Fibroblast of skin of abdomen (primary cell): ENCODE data around the gene GPR137B. TPM values are rescaled to one million over a fixed set of nuclear protein-coding genes. Genes with fewer than 3 reads are reported as not detected.

Experiments used
- DNase-seq: peaks from one replicate; pipeline ENCODE4 v3.0.0-alpha.2; 2013
- polyA plus RNA-seq, 2 experiments: library from polyadenylated mRNA; unstranded; fragments of 120-200 nt; gene quantifications; one replicate each; pipeline ENCODE4 v1.2.1, GENCODE V29; 2013; ENCODE audit not compliant: insufficient read length in 2 of 2

GPR137B gene, protein sequence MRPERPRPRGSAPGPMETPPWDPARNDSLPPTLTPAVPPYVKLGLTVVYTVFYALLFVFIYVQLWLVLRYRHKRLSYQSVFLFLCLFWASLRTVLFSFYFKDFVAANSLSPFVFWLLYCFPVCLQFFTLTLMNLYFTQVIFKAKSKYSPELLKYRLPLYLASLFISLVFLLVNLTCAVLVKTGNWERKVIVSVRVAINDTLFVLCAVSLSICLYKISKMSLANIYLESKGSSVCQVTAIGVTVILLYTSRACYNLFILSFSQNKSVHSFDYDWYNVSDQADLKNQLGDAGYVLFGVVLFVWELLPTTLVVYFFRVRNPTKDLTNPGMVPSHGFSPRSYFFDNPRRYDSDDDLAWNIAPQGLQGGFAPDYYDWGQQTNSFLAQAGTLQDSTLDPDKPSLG
- 13.5 TPM for polyA plus RNA-seq (2013, experiment 1 of 2; ENCODE audit: insufficient read length)
- polyA plus RNA-seq (2013, experiment 2 of 2; ENCODE audit: insufficient read length): 11.6 TPM

GRCh38 chr1:236142253-236143103 is at the start of gene GPR137B:
Gene GPR137B (plus strand): TSS chr1:236142539. CDS start chr1:236142623, 84 bp downstream.
- peak; percentile 53 for DNase-seq

- DNase-seq: no peak
These were observed 49.4 kb upstream of the GPR137B start for GRCh38 chr1:236092899-236093298.

DNA sequence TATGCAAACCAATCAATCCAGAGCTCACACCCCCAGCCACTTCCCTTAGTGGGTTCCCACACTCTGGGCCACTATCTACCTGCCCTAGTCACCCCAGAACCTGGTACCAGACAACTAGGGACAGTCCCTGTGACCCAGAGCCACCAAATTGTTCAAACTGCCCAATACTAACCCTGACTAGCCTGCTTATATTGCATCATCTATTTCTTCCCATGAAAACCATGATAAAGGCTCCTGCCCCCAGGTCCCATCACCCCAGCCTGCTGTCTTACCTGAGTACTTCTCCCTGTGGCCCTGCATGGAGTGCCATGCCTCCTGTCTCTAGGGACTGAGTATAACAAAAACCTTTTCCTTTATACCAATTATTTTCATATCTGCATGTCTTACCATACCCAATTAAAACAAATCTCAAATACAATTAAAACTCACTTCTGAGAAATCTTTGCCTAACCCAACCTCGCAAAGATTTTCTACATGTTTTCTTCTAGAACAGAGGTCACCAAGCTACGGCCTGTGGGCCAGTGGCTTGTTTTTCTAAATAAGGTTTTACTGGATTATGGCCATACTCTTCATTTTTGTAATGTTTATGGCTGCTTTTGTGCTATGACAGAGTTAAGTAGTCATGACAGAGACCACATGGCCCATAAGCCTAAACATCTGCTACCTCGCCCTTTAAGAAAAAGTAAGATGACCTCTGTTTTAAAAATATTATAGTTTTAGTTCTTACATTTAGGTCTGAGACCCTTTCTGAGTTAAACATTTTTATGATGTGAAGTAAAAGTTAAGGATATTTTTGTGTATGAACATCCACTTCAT is 46.4 kb upstream of the GPR137B start:
- DNase-seq: no peak

- DNase-seq: peak; percentile 23
These were observed 45.5 kb upstream of the GPR137B start for GRCh38 chr1:236096660-236097482.

DNA sequence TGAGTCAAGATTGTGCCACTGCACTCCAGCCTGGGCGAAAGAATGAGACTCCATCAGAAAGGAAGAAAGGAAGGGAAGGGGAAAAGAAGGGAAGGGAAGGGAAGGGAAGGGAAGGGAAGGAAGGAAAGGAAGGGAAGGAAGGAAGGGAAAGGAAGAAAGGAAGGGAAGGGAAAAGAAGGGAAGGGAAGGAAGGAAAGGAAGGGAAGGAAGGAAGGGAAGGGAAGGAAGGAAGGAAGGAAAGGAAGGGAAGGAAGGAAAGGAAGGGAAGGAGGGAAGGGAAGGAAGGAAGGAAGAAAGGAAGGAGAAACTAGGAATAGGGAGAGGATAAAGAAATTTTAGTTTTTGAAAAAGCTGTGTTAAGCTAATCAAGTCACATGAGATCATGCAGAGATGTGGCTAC is 44.1 kb upstream of the GPR137B start:
- no peak for DNase-seq

DNA sequence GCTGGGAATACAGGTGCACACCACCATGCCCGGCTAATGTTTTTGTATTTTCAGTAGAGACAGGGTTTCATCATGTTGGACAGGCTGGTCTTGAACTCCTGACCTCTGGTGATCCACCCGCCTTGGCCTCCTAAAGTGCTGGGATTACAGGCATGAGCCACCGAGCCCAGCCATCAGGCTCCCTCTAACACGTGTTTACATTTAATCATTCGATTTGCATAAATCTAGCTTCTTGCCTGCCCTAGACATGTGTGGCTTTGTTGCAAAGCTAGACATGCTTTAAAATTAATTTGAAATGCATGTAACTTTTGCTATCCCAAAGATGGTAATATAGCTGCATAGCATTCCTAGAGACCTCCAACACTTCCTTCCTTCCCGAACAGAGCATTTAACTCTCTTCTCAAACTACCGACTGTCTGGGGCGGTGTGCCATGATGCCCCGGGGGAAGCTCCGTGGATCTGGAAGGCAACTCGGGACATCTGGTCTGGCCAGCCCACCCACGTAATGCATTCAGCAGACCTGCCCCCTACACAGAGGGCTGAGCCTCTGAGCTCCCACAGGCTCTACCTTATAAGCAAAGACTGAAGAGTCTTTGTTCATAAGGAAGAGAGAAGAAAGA is 42.9 kb upstream of the GPR137B start:
- DNase-seq: peak; percentile 82

GRCh38 chr1:236100799-236101198 is 41.5 kb upstream of the GPR137B start:
- DNase-seq: no peak

GRCh38 chr1:236101233-236102200 is 40.8 kb upstream of the GPR137B start:
- no peak for DNase-seq

DNA sequence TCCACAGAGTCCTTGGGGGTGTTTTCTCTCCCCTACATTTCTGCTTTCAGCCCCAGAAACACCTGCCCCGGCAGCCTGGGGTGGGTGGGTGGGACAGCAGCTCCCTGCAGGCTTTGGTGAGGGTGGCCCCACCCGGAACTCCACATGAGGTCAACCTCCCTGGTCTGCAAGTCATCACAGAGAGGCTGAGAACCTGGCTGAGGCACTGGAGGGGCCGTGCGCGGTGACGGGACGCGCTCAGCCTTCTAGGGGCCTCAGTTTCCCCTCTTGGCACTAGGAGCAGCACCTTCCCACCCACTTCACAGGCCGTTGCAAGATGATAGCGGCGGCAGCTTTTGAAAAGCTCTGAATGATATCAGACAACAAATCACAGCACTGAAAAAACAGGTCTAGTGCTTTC is 39.7 kb upstream of the GPR137B start:
- no peak for DNase-seq

DNA sequence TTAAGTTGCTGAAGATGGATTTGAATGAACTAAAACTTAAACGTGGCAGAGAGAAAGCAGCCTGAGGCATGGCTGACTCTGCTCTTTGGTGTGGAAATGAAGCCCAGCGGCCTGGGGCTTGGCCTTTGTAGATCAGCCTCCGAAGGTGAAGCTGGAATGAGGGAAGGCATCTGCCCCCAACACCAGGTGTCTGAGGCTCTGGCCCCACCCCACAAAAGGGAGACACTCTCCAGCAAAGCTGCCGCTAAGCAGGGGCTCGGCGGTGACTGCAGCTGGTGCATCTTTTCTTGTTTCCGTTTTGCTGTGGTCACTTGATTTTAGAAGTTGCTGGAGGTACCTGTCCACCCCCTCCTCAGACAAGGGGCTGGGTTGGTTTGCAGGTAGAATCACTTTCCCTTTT is 39.3 kb upstream of the GPR137B start:
- DNase-seq: no peak

DNA sequence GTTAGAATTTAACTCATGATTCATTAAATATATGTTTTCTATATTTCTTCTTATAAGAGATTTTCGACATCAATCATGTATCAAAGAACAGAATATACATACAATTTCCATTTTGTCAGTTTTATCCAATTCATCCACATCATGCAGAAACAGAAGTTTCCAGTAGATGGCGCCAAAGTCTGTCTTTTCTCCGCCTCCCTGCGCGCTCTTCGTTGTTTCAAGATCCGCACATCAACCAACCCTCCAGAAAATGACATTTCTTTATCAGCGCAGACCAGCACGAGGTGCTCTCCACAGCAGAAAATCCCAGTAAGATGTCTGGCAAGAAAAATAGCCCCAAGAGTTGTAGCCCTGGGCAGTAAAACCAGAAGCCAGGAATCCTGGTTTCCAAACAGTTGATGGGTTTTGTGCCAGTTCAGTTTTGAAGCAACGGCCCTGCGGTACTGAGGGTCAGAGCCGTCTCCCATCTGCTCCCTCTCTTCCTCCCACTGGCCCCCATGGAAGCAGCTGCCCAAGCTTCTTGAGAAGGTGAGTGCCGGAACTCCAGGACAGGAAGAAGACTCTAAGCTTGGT is 38.6 kb upstream of the GPR137B start:
- peak; percentile 52 for DNase-seq

DNA sequence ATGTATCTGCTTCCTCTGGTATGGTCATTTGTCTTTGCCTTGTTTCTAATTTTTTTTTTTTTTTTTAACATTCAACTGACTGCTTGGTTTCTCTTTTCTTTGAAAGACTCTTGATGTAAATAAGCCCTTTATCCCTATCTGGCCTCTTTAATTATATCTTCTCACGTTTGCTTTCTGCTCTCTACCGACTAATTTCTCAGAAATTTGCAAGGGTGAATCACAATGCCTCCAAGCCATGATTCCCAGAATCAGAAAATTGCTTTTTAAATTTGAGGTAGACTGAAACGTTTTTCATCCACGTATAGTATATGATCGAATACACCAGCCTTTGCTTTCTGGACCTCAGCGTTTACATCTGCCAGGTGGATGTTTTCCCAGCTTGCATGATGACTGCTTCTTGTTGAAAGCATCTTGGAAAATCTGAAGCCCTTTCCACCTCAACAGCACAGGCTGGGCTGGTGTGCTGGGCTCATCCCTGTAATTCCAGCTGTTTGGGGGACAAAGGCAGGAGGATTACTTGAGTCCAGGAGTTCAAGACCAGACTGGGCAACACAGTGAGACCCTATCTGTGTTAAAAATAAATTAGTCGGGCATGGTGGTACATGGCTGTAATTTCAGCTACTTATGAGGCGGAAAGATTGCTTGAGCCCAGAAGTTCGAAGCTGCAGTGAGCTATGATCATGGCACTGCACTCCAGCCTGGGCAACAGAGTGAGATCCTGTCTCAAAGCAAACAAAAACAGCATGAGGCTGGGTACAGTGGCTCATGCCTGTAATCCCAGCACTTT is 35.0 kb upstream of the GPR137B start:
- no peak for DNase-seq

DNA sequence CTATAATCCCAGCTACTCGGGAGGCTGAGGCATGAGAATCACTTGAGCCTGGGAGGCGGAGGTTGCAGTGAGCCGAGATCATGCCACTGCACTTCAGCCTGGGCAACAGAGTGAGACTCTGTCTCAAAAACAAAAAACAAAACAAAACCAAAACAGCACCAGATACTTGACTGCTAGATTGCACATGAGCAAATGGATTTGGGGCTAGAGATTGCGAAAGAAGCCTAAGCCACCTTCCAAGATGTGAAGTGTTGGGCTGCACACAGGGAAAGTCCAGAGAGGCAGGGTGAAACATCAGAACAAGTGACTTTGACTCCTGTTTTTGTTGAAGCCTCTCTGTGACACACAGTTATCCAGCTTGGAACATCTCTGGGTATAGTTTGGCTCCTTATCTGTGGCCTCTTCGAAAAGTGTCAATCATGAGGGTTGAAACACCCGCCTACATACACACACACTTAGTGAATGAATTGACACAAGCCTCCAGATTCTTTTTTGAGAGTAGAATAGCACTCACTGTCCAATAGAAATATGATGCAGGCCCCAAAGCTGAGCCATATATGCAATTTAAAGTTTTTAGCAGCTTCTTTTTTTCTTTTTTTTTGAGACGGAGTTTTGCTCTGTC is 34.2 kb upstream of the GPR137B start:
- no peak for DNase-seq

DNA sequence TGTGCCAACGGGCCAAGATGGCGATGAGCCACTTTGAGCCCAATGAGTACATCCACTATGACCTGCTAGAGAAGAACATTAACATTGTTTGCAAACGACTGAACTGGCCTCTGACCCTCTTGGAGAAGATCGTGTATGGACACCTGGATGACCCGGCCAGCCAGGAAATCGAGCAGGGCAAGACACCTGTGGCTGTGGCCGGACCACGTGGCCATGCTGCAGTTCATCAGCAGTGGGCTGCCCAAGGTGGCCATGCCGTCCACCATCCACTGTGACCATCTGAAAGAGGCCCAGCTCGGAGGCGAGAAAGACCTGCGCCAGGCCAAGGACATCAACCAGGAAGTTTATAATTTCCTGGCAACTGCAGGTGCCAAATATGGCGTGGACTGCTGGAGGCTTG is 32.2 kb upstream of the GPR137B start:
- DNase-seq: no peak

- DNase-seq: no peak
These were observed 30.6 kb upstream of the GPR137B start for GRCh38 chr1:236111527-236112331.

- DNase-seq: no peak
These were observed 30.1 kb upstream of the GPR137B start for GRCh38 chr1:236112332-236112627.

GRCh38 chr1:236113324-236114032 is 28.9 kb upstream of the GPR137B start:
- DNase-seq: no peak
